GM12878 (cell line): ENCODE results near the gene CCDC186. TPM values are rescaled to one million over a fixed set of nuclear protein-coding genes. Genes with fewer than 3 reads are reported as not detected.

Experiments used
- BHLHE40 ChIP-seq, 2 experiments: fragments of 450-650 bp in 1 of 2; IDR thresholded peaks; 2 replicates each; pipeline ENCODE4 v1.6.1; 2011 to 2017; ENCODE audit warnings: low read depth in 2 of 2, borderline replicate concordance in 1 of 2, improper control_type of control experiment in 1 of 2, low read length in 1 of 2, mild to moderate bottlenecking in 1 of 2
- CEBPB ChIP-seq, 2 experiments: fragments of 150-350 bp in 1 of 2; IDR thresholded peaks; 2 replicates each; pipeline ENCODE4 v1.6.1; 2012 to 2014; ENCODE audit warnings: low read depth in 2 of 2, low read length in 2 of 2, borderline replicate concordance in 1 of 2, inconsistent platforms in 1 of 2
- EED ChIP-seq: sonication (generic); IDR thresholded peaks from 2 replicates; pipeline ENCODE4 v1.6.1; 2016; ENCODE audit warnings: antibody characterized with exemption, low read depth
- EP300 ChIP-seq, 2 experiments: fragments of 150-350 bp in 1 of 2; IDR thresholded peaks; 2 replicates each; pipeline ENCODE4 v1.6.1; 2011 to 2012; ENCODE audit warnings: low read depth in 2 of 2, low read length in 2 of 2, borderline replicate concordance in 1 of 2, improper control_type of control experiment in 1 of 2, inconsistent platforms in 1 of 2; ENCODE audit not compliant: control insufficient read depth in 1 of 2
- ETV6 ChIP-seq, 2 experiments: fragments of 450-650 bp in 1 of 2; IDR thresholded peaks in 1 of 2; conservative IDR thresholded peaks in 1 of 2; 2 replicates each; pipeline ENCODE4 v1.6.1; 2014; ENCODE audit warnings: antibody characterized with exemption in 1 of 2, borderline replicate concordance in 1 of 2, low read depth in 1 of 2, mild to moderate bottlenecking in 1 of 2, moderate library complexity in 1 of 2
- FOXM1 ChIP-seq: IDR thresholded peaks from 2 replicates; pipeline ENCODE4 v1.6.1; 2012; ENCODE audit warnings: low read depth, mild to moderate bottlenecking, inconsistent platforms, low read length, moderate library complexity
- JUND ChIP-seq: IDR thresholded peaks from 2 replicates; pipeline ENCODE4 v1.6.1; 2012; ENCODE audit warnings: low read depth, mild to moderate bottlenecking, low read length, improper control_type of control experiment, moderate library complexity
- KDM1A ChIP-seq: fragments of 200-600 bp; sonication (generic); IDR thresholded peaks from 2 replicates; pipeline ENCODE4 v1.6.1; 2016; ENCODE audit warnings: borderline replicate concordance
- MEF2B ChIP-seq: fragments of 450-650 bp; IDR thresholded peaks from 2 replicates; pipeline ENCODE4 v1.6.1; 2018; ENCODE audit warnings: mild to moderate bottlenecking, moderate library complexity; ENCODE audit not compliant: partially characterized antibody, poor library complexity, severe bottlenecking
- MYB ChIP-seq: fragments of 150-350 bp; IDR thresholded peaks from 2 replicates; pipeline ENCODE4 v1.6.1; 2014; ENCODE audit warnings: mild to moderate bottlenecking, low read depth, low read length, borderline replicate concordance
- MYC ChIP-seq: IDR thresholded peaks from 2 replicates; pipeline ENCODE4 v1.6.1; 2011; ENCODE audit warnings: mild to moderate bottlenecking, low read length, moderate library complexity, inconsistent platforms; ENCODE audit not compliant: insufficient read depth, insufficient replicate concordance, insufficient read length, severe bottlenecking
- NFIC ChIP-seq: IDR thresholded peaks from 2 replicates; pipeline ENCODE4 v1.6.1; 2012; ENCODE audit warnings: low read depth, mild to moderate bottlenecking, inconsistent platforms, low read length, moderate library complexity
- NR2F1 ChIP-seq: fragments of 450-650 bp; conservative IDR thresholded peaks from 2 replicates; pipeline ENCODE4 v1.6.1; 2017; ENCODE audit warnings: mild to moderate bottlenecking
- PAX8 ChIP-seq: fragments of 450-650 bp; IDR thresholded peaks from 2 replicates; pipeline ENCODE4 v1.6.1; 2017; ENCODE audit warnings: mild to moderate bottlenecking, moderate library complexity
- PML ChIP-seq: IDR thresholded peaks from 2 replicates; pipeline ENCODE4 v1.6.1; 2012; ENCODE audit warnings: low read length, inconsistent platforms
- RAD21 ChIP-seq: IDR thresholded peaks from 2 replicates; pipeline ENCODE4 v1.6.1; 2011; ENCODE audit warnings: mild to moderate bottlenecking, low read depth, low read length, moderate library complexity; ENCODE audit not compliant: insufficient read depth
- RAD51 ChIP-seq: fragments of 450-650 bp; IDR thresholded peaks from 2 replicates; pipeline ENCODE4 v1.6.1; 2016; ENCODE audit warnings: moderate library complexity, mild to moderate bottlenecking, inconsistent platforms
- RELA ChIP-seq: fragments of 450-650 bp; IDR thresholded peaks from 2 replicates; pipeline ENCODE4 v1.8.0; 2014; ENCODE audit warnings: borderline replicate concordance; ENCODE audit not compliant: partially characterized antibody
- RUNX3 ChIP-seq: IDR thresholded peaks from 2 replicates; pipeline ENCODE4 v1.6.1; 2012; ENCODE audit warnings: low read length, inconsistent platforms
- SMC3 ChIP-seq: IDR thresholded peaks from 2 replicates; pipeline ENCODE4 v1.6.1; 2011; ENCODE audit warnings: low read length, improper control_type of control experiment, borderline replicate concordance
- polyA plus RNA-seq, 11 experiments: library from polyadenylated mRNA; depleted of rRNA in 4 of 11; unstranded in 6 of 11; stranded (reverse) in 5 of 11; fragments of >200 nt; fragmentation: Nextera tagmentation in 4 of 11; fragmentation: Illumina TruSeq in 1 of 11; extraction: Ambion mirVana in 4 of 11; extraction: Trizol in 1 of 11; gene quantifications; 1 replicate in 1 of 11; 2 replicates in 10 of 11; pipeline versions ENCODE4 v1.2.1 to v1.2.3, GENCODE V29; 2011 to 2016; ENCODE audit warnings: inconsistent platforms in 2 of 11, missing spikeins in 2 of 11, low read depth in 1 of 11
- total RNA-seq, 4 experiments: library from RNA; depleted of rRNA in 3 of 4; stranded (reverse); fragments of >200 nt in 3 of 4; fragmentation: Illumina TruSeq in 1 of 4; extraction: Trizol in 1 of 4; gene quantifications; 2 replicates each; pipeline versions ENCODE4 v1.2.1 to v1.2.3, GENCODE V29; 2013 to 2021

Gene CCDC186
- total and polyA plus RNA-seq, 10 of the 15 experiments (the other 5 are each of a cell fraction or from before 2014, with no cell fraction given) = 3.5 to 13.1 (median 7.3) TPM

DNA sequence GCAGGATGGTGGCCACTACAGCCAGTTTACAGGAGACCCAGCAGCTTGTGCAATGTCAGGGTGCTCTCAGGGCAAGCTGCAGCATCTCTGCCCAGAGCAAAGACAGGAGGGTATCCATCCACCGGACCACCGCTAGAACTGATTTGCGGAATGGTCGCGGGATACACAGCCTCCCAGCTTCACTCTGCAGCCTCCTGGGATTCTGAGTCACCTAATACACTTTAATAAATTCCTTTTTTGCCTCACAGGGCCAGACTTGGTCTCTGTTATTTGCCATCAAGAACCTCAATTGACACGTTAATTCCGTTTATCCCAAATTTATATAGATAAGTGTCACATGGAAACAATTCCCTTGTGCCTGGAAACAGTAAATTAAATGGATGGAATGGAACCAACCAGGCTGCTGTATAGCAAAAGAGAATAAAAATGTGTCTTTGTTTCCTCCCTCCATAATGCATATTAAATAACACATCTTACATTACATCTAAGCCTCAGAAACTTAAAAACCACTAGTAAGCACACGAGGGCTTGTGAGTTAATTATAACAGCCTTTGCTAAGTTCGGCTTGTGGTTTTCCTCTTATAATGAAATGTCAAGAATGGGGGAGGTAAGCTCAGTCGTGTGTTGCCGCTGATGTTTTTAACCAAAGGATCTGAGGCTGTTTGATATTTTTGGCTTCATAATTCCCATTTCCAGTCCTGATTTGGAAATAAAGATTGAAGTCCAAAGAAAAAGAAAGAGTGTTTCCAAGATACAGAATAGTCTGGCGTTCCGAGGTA lies 78.3 kb downstream of the CCDC186 start (continued):
- TF ChIP-seq MYB (no peak), RELA (no peak), BHLHE40 (IDR thresholded peaks at IDR 0.05; ENCODE audit: borderline replicate concordance in 1 of 2, low read depth in 2 of 2, low read length in 1 of 2) (peak; percentile 71 to 78), JUND (no peak), NR2F1 (peak; percentile 56; the same call in 1 of the 2 replicates), CEBPB (IDR thresholded peaks at IDR 0.05; ENCODE audit: borderline replicate concordance in 1 of 2, low read depth in 2 of 2, low read length in 2 of 2) (0 out of 4 replicates have a peak, but pooled peaks of 1 of the 2 experiments have one; percentile 54), RAD21 (peak; percentile 18; the same call in 1 of the 2 replicates), SMC3 (peak; percentile 10; the same call in 1 of the 2 replicates), FOXM1 (peak; percentile 83), KDM1A (no peak), RAD51 (peak; percentile 41; the same call in 1 of the 2 replicates), EED (no peak), PML (peak; percentile 67; the same call in 1 of the 2 replicates), MEF2B (peak; percentile 49), ETV6 (conservative IDR thresholded peaks at IDR 0.05 in 1 of 2, IDR thresholded peaks at IDR 0.05 in 1 of 2; ENCODE audit: borderline replicate concordance in 1 of 2, low read depth in 1 of 2) (peak in 1 of 2 experiments; percentile 47; a peak in 1 of 4 replicates), NFIC (peak; percentile 87), EP300 (IDR thresholded peaks at IDR 0.05; ENCODE audit: borderline replicate concordance in 1 of 2, control insufficient read depth in 1 of 2, low read depth in 2 of 2, low read length in 2 of 2) (peak; percentile 33 to 49; a peak in 2 of 4 replicates), RUNX3 (peak; percentile 99), MYC (no peak), PAX8 (no peak)
